ENCODE results near the gene ASTL.

DNA sequence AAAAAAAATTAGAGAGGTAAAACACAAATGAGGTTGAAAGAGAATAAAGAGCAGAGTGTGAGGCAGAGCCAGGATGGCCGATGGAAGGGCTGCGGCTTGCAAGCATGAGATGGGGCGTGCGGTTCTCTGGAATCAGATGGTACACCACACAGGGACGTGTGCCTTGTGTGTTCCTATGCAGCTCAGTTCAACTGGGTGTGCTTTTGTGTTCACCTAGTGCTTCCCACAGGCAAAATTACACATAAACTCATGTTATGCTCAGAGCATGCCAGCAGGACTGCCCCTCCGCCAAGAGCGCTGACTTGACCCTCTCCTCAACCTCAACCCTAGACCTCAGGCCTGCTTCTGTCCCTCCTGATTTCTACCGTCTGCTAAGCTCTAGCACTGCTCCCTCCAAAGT lies 45.9 kb upstream of the ASTL start:
- TF ChIP-seq MYC (CRISPR knock-in tag; IDR thresholded peaks at IDR 0.05; ENCODE audit: borderline replicate concordance) (no peak), TMF1 (CRISPR knock-in tag; IDR thresholded peaks at IDR 0.05; ENCODE audit: low read depth) (no peak), ZNF780A (CRISPR knock-in tag; IDR thresholded peaks at IDR 0.05) (no peak), ZNF768 (CRISPR knock-in tag; IDR thresholded peaks at IDR 0.05) (no peak), MEIS1 (CRISPR knock-in tag; IDR thresholded peaks at IDR 0.05; ENCODE audit: borderline replicate concordance) (no peak)
- TF ChIP-seq, protein P1, sequence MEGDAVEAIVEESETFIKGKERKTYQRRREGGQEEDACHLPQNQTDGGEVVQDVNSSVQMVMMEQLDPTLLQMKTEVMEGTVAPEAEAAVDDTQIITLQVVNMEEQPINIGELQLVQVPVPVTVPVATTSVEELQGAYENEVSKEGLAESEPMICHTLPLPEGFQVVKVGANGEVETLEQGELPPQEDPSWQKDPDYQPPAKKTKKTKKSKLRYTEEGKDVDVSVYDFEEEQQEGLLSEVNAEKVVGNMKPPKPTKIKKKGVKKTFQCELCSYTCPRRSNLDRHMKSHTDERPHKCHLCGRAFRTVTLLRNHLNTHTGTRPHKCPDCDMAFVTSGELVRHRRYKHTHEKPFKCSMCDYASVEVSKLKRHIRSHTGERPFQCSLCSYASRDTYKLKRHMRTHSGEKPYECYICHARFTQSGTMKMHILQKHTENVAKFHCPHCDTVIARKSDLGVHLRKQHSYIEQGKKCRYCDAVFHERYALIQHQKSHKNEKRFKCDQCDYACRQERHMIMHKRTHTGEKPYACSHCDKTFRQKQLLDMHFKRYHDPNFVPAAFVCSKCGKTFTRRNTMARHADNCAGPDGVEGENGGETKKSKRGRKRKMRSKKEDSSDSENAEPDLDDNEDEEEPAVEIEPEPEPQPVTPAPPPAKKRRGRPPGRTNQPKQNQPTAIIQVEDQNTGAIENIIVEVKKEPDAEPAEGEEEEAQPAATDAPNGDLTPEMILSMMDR (CRISPR knock-in tag; IDR thresholded peaks at IDR 0.05): no peak
- TF ChIP-seq, protein P2, sequence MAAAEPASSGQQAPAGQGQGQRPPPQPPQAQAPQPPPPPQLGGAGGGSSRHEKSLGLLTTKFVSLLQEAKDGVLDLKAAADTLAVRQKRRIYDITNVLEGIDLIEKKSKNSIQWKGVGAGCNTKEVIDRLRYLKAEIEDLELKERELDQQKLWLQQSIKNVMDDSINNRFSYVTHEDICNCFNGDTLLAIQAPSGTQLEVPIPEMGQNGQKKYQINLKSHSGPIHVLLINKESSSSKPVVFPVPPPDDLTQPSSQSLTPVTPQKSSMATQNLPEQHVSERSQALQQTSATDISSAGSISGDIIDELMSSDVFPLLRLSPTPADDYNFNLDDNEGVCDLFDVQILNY (CRISPR knock-in tag; conservative IDR thresholded peaks at IDR 0.05): no peak
